ENCODE results near the gene PRPF8. TPM values are rescaled to one million over a fixed set of nuclear protein-coding genes. Genes with fewer than 3 reads are reported as not detected.

Gene PRPF8
- total RNA-seq, 1 donor from 2014 or later, result 185 TPM

DNA sequence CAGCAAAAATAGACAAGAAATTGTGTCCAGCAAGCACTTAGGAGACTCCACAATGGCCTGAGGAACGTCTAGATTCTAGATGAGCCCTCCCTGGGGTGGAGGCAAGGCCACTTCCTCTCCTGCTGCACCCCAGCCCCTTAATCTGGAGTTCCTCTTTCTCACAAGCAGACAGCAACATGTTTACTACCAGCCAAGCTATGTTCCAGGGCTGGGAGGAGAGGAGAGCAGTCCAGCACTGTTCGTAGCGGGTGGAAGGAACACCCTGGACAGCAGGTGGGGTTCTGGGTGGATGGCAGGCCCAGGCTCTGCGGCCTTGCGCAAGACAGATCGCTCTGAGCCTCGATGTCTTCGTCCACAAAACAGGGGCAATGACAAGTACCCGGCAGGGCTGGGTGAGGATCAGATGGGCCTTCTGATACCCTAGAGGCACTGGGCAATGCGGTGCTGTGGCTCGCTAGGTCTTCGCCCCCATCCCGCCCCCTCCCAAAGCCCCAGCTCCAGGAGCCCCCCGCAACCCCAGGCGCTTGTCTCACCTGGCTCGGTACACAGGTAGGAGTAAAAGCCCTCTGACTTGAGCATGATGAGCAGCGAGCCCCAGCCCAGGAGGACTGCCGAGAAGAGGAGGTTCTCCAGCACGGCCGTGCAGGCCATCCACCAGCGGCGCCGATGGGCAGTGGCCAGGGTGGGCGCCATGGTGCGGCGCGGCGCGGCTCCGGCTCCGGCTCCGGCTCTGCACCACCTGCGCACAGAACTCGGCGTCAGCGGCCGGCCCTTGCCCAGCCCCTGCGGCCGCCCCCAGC, 57.3 kb downstream of the PRPF8 start:
- no peak for TF ChIP-seq CTCF (IDR thresholded peaks at IDR 0.05; ENCODE audit: insufficient read depth, low read length, poor library complexity, severe bottlenecking)
- no peak for DNase-seq (ENCODE audit: low read depth)
- peaks cover 7% of the 10 kb centered on the region for H3K27me3 ChIP-seq (ENCODE audit: control insufficient read depth, insufficient read depth, low read length)
- H3K36me3 ChIP-seq (ENCODE audit: control insufficient read depth, insufficient read depth, low read length), result no peaks in the 10 kb centered on the region
- peak overlapping the region; percentile 49 for H3K4me3 ChIP-seq (ENCODE audit: low read depth, low read length)

DNA sequence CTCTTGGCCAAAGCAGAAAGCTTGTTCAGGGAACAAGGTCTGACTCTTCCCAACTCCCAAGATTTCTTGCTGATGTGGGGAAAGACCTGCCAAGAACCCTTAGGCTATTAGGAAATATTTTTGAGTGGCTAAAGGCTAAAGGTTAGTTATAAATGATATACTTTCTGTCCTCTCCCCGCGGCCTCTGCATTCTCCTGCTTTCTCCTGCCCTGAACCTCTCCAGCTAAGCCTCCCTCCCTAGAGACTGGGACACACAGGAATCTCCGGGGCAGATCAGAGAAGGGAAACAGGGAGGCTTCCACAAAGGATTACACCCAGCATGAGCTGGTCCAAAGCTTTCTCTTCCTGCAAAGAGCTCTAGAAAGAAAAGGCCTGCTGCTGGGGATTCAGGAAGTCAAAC, 58.3 kb downstream of the PRPF8 start:
- Histone ChIP-seq H3K4me3 (ENCODE audit: low read depth, low read length) (no peak overlapping the region), H3K27me3 (ENCODE audit: control insufficient read depth, insufficient read depth, low read length) (peaks cover 7% of the 10 kb centered on the region), H3K36me3 (ENCODE audit: control insufficient read depth, insufficient read depth, low read length) (no peaks in the 10 kb centered on the region)
- no peak for DNase-seq (ENCODE audit: low read depth)
- no peak for TF ChIP-seq CTCF (IDR thresholded peaks at IDR 0.05; ENCODE audit: insufficient read depth, low read length, poor library complexity, severe bottlenecking)

DNA sequence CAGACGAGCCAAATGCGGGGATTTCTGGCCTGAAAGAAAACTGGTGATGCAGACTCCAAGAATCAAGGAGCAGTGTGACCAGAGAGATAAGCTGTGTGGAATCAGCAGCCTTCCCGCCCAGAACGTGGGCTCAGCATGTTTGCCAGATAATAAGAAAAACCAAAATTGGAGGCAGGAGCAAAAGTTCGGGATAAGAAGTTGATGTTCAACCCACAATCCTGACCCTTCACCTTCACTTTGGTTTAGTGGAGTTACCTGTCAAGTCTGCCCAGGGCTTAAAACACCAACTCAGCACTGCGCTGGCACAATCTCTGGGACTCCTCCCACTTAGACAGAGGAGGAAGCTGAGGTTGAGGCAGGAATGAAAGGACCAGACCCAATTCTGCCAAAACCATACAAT, 59.1 kb downstream of the PRPF8 start:
- peaks cover 7% of the 10 kb centered on the region for H3K27me3 ChIP-seq (ENCODE audit: control insufficient read depth, insufficient read depth, low read length)
- H3K4me3 ChIP-seq (ENCODE audit: low read depth, low read length), result no peak overlapping the region
- H3K36me3 ChIP-seq (ENCODE audit: control insufficient read depth, insufficient read depth, low read length), result no peaks in the 10 kb centered on the region
- DNase-seq (ENCODE audit: low read depth), result no peak
- TF ChIP-seq CTCF (IDR thresholded peaks at IDR 0.05; ENCODE audit: insufficient read depth, low read length, poor library complexity, severe bottlenecking), result no peak

- peaks cover 7% of the 10 kb centered on the region for H3K27me3 ChIP-seq (ENCODE audit: control insufficient read depth, insufficient read depth, low read length)
- H3K36me3 ChIP-seq (ENCODE audit: control insufficient read depth, insufficient read depth, low read length), result no peaks in the 10 kb centered on the region
- no peak for TF ChIP-seq CTCF (IDR thresholded peaks at IDR 0.05; ENCODE audit: insufficient read depth, low read length, poor library complexity, severe bottlenecking)
- no peak for DNase-seq (ENCODE audit: low read depth)
- no peak overlapping the region for H3K4me3 ChIP-seq (ENCODE audit: low read depth, low read length)
Measured at GRCh38 chr17:1625053-1625452, 59.6 kb downstream of the PRPF8 start.

GRCh38 chr17:1624650-1625049, 60.0 kb downstream of the PRPF8 start:
- Histone ChIP-seq H3K4me3 (ENCODE audit: low read depth, low read length) (no peak overlapping the region), H3K36me3 (ENCODE audit: control insufficient read depth, insufficient read depth, low read length) (no peaks in the 10 kb centered on the region), H3K27me3 (ENCODE audit: control insufficient read depth, insufficient read depth, low read length) (peaks cover 4% of the 10 kb centered on the region)
- TF ChIP-seq CTCF (IDR thresholded peaks at IDR 0.05; ENCODE audit: insufficient read depth, low read length, poor library complexity, severe bottlenecking), result no peak
- no peak for DNase-seq (ENCODE audit: low read depth)

Data from kidney epithelial cell (primary cell).